ENCODE data around the gene NOL11.

NOL11 gene

GRCh38 chr17:67747681-67748235 is 30.0 kb downstream of the NOL11 start:
- no peak for TF ChIP-seq TEAD4 (IDR thresholded peaks at IDR 0.05)
- no peak for TF ChIP-seq CREB1 (IDR thresholded peaks at IDR 0.05; ENCODE audit: low read depth)

- TF ChIP-seq CEBPB (IDR thresholded peaks at IDR 0.05) (no peak), MAX (IDR thresholded peaks at IDR 0.05) (no peak), TEAD4 (IDR thresholded peaks at IDR 0.05) (no peak), USF1 (IDR thresholded peaks at IDR 0.05) (no peak), ZBTB7A (IDR thresholded peaks at IDR 0.05; ENCODE audit: low read depth) (no peak), NFIC (IDR thresholded peaks at IDR 0.05) (no peak), TCF12 (IDR thresholded peaks at IDR 0.05; ENCODE audit: low read depth) (no peak), TAF1 (IDR thresholded peaks at IDR 0.05; ENCODE audit: low read depth) (no peak), RAD21 (IDR thresholded peaks at IDR 0.05; ENCODE audit: low read depth) (no peak), EGR1 (IDR thresholded peaks at IDR 0.05) (no peak), CREB1 (IDR thresholded peaks at IDR 0.05; ENCODE audit: low read depth) (no peak), YY1 (IDR thresholded peaks at IDR 0.05; ENCODE audit: low read depth) (no peak)
These were observed 32.3 kb downstream of the NOL11 start for GRCh38 chr17:67750067-67750466.

- no peak for TF ChIP-seq FOXM1 (IDR thresholded peaks at IDR 0.05; ENCODE audit: borderline replicate concordance, low read depth)
- TF ChIP-seq REST (IDR thresholded peaks at IDR 0.05; ENCODE audit: low read depth), result no peak
- TF ChIP-seq EP300 (IDR thresholded peaks at IDR 0.05; ENCODE audit: borderline replicate concordance), result no peak
- TF ChIP-seq TCF12 (IDR thresholded peaks at IDR 0.05; ENCODE audit: low read depth), result no peak
- TF ChIP-seq USF1 (IDR thresholded peaks at IDR 0.05), result no peak
- no peak for TF ChIP-seq TEAD4 (IDR thresholded peaks at IDR 0.05)
- TF ChIP-seq MAX (IDR thresholded peaks at IDR 0.05), result no peak
These were observed 33.7 kb downstream of the NOL11 start for GRCh38 chr17:67751101-67752074.

GRCh38 chr17:67753026-67753425 is 35.3 kb downstream of the NOL11 start:
- no peak for TF ChIP-seq REST (IDR thresholded peaks at IDR 0.05; ENCODE audit: low read depth)

GRCh38 chr17:67754001-67754400 is 36.3 kb downstream of the NOL11 start:
- no peak for TF ChIP-seq TAF1 (IDR thresholded peaks at IDR 0.05; ENCODE audit: low read depth)
- no peak for TF ChIP-seq USF1 (IDR thresholded peaks at IDR 0.05)
- TF ChIP-seq EP300 (IDR thresholded peaks at IDR 0.05; ENCODE audit: borderline replicate concordance), result no peak
- TF ChIP-seq NFIC (IDR thresholded peaks at IDR 0.05), result no peak
- TF ChIP-seq REST (IDR thresholded peaks at IDR 0.05; ENCODE audit: low read depth), result no peak
- no peak for TF ChIP-seq FOXM1 (IDR thresholded peaks at IDR 0.05; ENCODE audit: borderline replicate concordance, low read depth)
- TF ChIP-seq ZBTB7A (IDR thresholded peaks at IDR 0.05; ENCODE audit: low read depth), result no peak
- TF ChIP-seq RAD21 (IDR thresholded peaks at IDR 0.05; ENCODE audit: low read depth), result no peak
- no peak for TF ChIP-seq YY1 (IDR thresholded peaks at IDR 0.05; ENCODE audit: low read depth)
- TF ChIP-seq TCF12 (IDR thresholded peaks at IDR 0.05; ENCODE audit: low read depth), result no peak
- TF ChIP-seq CREB1 (IDR thresholded peaks at IDR 0.05; ENCODE audit: low read depth), result no peak
- no peak for TF ChIP-seq TEAD4 (IDR thresholded peaks at IDR 0.05)
- TF ChIP-seq MAX (IDR thresholded peaks at IDR 0.05), result no peak
